Forelimb muscle (tissue), 1 donor: ENCODE data around the gene TREH. TPM values are rescaled to one million over a fixed set of nuclear protein-coding genes. Genes with fewer than 3 reads are reported as not detected.

Experiments used
- DNase-seq: peaks from one replicate; pipeline ENCODE4 v3.0.0-alpha.2; 2013; ENCODE audit warnings: low read depth
- polyA plus RNA-seq: library from polyadenylated mRNA; unstranded; fragments of 120-200 nt; gene quantifications from one replicate; pipeline ENCODE4 v1.2.1, GENCODE V29; 2013; ENCODE audit not compliant: insufficient read length

The TREH gene
- polyA plus RNA-seq, 1 donor, result 0.19 TPM

DNA sequence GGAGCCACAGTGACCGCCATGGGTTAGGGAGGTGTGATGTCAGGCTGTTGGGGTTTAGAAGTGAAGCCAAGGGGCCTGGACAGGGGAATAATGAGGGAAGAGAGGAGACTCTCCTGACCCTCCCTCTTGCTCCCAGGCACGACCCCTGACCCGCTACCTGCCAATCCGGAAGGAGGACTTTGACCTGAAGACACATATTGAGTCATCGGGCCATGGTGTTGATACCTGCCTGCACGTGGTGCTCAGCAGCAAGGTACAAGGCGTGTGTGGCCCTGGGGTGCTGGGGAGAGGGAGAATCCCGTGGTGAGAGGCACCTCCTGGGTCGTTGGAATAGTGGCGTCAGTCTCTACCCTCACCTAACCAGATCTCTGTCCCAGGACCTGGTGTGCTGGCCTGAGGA, 29.5 kb downstream of the TREH start:
- DNase-seq, result no peak

DNA sequence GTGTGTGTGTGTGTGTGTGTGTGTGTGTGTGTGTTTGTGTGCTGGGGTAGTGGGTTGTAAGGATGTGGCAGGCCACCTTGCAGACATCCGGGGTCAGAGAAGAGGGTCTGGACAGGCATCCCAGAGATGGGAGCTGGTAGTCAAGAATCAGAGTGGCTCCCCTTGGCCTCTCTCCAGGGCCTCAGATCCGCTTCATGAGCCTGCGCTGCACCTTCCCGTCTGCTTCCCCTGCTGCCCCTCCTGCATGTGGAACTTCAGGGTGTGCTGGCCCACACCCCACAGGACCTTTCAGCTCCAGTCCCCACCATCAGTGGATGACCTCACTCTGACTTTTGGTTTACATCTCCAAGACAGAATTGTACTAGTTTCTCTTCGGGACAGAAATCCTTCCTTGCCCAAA, 31.2 kb downstream of the TREH start:
- DNase-seq, result no peak

GRCh38 chr11:118646393-118646792, 33.1 kb downstream of the TREH start:
- DNase-seq, result no peak

- DNase-seq, result no peak
Observed at GRCh38 chr11:118645066-118645715, 34.3 kb downstream of the TREH start.

DNA sequence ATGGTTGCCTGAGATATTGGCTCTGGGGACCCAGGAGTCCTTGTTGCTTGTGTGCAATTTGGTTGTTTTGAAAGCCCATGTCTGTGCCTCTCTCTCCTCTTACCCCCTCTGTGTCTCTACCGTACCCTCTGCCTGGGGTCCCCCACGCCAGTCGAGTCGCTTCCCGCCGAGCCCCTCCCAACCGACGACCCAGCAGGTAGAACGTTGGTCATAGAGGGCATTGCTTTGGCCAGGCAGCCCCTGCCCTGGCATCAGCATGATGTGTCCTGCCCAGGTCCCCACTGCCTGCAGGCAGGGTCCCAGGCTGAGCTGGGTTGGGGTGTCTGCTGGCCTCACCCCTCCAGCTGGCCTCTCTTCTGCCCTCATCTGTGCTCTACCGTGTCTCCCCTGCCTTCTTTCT, 35.0 kb downstream of the TREH start:
- no peak for DNase-seq

GRCh38 chr11:118643995-118644345, 35.5 kb downstream of the TREH start:
- DNase-seq, result no peak

GRCh38 chr11:118643142-118643994, 36.1 kb downstream of the TREH start:
- no peak for DNase-seq

GRCh38 chr11:118641397-118642019, 37.9 kb downstream of the TREH start:
- no peak for DNase-seq

DNA sequence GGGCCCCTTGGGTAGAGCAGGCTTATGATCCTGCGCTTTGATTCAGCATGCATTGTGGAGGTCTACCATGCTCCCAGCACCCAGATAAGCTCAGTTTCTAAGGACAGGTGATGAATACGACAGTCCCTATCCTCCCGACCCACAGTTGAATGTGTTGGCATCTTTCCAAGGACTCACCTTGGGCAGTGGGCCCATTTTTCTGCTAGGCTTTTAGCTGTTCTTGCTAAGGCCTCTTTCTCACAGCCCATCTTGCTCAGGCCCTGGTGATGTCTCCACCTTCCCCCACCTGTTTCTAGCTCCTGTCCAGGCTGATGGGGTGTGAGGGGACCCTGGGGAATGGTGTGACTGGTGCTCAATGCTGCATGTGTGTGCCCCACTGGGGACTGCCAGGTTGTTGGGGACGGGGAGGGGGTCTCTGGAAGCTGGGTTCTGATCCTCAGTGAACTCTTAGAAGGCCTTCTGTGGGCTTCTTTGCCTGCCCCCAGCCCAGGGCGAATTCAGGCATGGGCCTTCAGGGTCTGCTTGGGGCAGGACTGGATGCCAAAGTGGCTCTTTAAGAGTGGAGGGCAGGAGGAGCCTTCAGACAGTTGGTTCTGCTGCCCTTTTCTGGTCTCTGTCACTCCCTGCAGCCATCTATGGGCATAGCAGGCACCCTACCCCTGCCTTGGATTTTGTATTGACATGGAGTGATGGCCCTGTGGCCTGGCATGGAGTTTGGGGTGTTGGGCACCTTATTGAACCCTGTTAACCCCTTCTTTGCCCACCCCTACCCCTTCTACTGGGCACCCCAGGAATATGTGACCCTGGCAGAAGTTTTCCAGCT, 38.9 kb downstream of the TREH start:
- DNase-seq, result no peak

GRCh38 chr11:118639899-118640298, 39.6 kb downstream of the TREH start:
- DNase-seq, result no peak

GRCh38 chr11:118638726-118639125, 40.7 kb downstream of the TREH start:
- DNase-seq, result no peak

DNA sequence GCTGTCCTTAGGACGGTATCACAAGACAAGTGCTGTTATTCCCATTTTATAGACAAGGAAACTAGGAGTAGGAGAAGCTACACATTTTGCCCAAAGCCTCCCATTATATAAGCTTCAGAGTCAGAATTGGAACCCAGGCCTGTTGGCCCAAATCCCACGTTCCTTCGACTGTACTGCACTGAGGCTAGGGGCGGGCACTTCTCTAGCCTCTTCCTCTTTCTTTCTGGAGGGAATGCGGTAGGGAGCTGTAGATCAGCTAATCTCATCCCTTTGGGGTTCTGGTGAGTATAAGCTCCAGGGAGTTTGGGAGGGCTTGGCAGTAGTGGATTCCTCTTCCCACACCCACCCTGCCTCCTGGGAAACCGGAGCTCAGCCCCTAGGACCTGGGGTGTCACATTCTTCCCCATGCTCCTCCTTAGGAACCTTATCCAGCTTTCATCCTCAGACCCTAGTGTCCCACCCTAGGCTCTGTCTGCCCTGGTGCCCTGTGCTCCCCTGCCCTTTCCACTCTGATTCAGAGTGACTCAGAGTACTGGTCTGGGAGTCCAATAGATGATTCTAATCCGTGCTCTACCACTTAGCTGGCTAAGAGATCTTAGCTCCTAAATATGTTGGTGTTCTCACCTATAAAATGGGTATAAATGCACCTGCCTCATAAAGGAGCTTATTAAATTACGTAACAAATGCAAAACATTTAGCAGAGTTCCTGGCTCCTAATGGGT, 42.7 kb downstream of the TREH start:
- DNase-seq, result no peak

- no peak for DNase-seq
Observed at GRCh38 chr11:118635642-118636041, 43.8 kb downstream of the TREH start.

DNA sequence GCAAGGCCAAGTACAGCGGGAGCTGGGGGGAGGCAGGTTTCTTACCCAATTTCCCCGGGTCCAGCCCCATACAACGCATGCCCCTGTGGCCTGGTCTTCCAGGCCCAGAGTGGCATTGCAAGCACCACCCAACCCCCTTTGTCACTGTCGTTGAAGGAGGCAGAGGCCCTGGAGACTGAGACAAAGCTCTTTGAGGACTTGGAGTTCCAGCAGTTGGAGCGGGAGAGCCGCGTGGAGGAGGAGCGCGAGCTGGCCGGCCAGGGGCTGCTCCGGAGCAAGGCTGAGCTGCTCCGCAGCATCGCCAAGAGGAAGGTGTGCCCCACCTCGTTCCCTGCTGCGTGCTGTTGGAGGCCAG, 44.2 kb downstream of the TREH start:
- DNase-seq, result no peak

DNA sequence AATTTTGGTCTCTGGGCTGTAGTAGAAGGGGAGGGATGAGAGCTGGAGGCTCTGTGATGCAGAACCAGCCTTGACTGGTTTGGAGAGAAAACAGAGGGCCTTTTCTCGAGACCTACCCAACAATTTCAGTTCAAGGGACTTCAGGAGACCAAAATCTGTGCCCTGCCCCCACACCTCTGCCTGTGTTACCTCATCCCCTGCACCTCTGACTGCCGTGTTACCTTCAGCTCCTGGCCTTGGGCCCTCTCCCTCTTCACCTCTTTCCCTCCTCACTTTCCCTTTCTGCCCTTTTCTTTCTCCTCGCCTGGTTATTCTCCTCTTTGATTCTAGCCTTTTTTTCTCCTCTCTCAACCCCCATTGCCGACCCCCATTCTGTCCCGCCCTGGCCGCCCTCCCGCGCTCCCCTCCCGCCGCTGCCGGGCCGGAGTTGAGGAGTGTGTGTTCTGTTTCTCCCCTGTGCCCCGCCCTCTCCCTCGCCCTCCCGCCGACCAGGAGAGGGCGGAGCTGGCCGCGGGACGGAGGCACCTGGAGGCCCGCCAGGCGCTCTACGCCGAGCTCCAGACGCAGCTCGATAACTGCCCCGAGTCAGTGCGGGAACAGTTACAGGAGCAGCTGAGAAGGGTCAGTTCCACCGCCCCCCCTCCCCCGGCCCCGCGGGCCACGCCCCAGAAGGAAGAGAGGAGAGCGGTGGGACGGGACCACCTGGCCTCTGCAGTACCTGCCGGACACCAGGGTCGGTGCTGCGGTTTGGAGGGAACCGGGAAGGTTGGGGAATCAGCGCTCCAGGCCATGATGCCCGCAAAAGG, 44.8 kb downstream of the TREH start:
- no peak for DNase-seq

DNA sequence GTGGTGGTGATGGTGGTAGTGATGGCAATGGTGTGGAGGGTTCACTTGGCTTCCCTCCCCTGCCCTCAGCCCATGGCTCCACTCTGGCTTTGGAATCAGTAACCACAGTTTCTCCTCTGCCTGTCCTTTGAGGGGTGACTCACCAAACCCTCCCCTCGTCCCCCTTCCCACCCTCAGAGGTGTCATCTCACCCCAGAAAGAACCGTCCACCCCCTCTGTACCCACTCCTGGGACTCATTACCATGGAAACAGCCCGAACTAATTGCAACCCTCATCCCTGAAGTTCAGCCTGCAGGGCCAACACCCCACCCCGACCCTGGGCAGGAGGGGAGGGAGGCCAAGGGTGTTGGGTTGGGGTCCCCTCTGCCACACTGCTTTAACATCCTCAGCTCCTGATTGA, 45.5 kb downstream of the TREH start:
- no peak for DNase-seq

DNA sequence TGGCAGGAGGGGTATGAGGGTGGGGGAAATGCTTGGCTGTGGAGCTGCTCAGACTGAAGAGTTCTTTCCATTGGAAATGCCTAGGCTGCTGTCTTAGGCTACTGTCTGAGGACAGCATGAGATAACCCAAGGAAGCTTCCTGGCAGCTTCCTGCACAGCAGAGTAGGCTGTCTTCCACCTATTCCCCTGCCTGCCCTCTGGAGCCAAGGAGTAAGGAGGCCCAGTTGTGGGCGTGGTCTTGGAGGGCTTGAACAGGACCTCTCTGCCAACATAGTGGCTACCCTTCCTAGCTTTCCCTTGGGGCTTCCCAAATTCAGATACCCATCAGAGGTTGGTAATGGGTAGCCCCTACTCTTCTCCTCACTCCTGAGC, 46.1 kb downstream of the TREH start:
- no peak for DNase-seq

DNA sequence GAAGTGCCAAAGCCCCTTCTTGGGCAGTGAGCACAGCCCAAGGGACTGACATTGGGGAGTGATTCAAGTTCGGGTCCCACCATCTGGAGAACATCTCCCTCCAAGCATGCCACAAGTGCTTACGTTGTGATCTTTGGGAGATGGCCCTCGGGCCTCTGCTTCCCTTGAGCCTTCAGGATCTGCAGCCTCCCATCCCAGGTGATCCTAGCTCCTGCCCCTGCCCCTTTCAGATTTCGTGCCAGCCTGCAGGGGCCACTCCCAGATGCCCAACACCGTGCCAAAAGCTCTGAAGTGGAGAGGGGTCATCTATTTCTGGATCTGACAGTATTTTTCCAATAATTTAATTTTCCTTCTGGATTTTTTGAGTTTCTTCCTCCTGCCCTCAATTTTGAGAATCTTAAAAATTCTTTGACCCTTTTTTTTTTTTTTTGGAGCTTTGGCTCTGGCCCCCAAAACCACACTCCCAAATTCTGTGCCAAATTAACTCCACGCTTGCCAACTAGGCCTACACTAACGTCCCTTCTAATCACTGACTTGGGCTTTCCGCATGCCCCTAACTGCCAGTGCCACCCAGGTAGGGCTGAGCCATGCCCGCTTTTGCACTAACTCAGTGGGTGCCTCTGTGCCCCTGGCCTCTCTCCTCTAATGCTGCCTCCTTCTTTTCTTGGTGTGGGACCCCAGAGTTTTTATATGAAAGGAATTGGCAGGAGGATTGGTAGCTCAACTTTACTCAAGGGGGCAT, 46.7 kb downstream of the TREH start:
- no peak for DNase-seq

DNA sequence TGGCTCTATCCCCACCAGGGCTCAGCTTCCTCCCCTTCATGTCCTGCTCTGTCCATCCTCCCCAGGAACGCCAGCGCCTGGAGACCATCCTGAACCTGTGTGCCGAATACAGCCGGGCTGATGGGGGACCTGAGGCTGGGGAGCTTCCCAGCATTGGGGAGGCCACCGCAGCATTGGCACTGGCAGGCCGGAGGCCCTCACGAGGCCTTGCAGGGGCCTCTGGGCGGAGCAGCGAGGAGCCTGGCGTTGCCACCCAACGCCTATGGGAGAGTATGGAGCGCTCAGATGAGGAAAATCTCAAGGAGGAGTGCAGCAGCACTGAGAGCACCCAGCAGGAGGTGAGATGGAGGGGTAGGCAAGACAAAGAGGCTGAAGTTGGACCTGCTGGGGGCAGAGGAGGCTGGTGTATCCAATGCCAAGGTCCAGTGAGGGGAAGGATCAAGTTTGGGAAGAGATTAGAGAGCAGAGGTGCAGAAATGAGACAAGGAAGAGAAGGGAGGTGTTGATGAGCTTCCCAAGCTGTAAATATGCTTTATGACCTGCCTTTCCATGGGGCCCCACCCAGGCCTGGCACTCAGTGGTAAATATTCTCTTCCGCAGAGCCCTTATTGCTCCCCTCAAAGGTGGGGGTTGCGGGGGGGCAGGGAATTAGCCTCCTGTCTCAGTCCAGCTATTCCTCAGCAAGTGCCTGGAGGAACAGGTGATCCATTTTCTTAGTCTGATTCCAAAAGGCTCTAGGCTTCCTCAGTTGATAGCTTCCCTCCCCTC, 48.1 kb downstream of the TREH start:
- no peak for DNase-seq
